Ecto neural progenitor cell (in vitro differentiated cells): ENCODE data around the gene RERE.

Experiments
- DNase-seq: peaks from one replicate; pipeline ENCODE4 v3.0.0-alpha.2; 2018; ENCODE audit warnings: low spot score

RERE gene

GRCh38 chr1:8817412-8818324 lies at the start of gene RERE:
Gene RERE (minus strand): TSS chr1:8817640.
- DNase-seq: peak; percentile 96

GRCh38 chr1:8866792-8867415 lies 49.5 kb upstream of the RERE start:
- DNase-seq: no peak

- no peak for DNase-seq
Observed at GRCh38 chr1:8866173-8866791, 48.8 kb upstream of the RERE start.

- no peak for DNase-seq
Observed at GRCh38 chr1:8864713-8865344, 47.4 kb upstream of the RERE start.

- DNase-seq: no peak
Observed at GRCh38 chr1:8863794-8864233, 46.4 kb upstream of the RERE start.

- no peak for DNase-seq
Observed at GRCh38 chr1:8863138-8863537, 45.7 kb upstream of the RERE start.

- peak; percentile 72 for DNase-seq
Observed at GRCh38 chr1:8862528-8862927, 45.1 kb upstream of the RERE start.

- DNase-seq: no peak
Observed at GRCh38 chr1:8860738-8861516, 43.5 kb upstream of the RERE start.

GRCh38 chr1:8858888-8859706 lies 41.7 kb upstream of the RERE start:
- DNase-seq: no peak

- no peak for DNase-seq
Observed at GRCh38 chr1:8858112-8858668, 40.8 kb upstream of the RERE start.

- DNase-seq: no peak
Observed at GRCh38 chr1:8856689-8857412, 39.4 kb upstream of the RERE start.

- DNase-seq: no peak
Observed at GRCh38 chr1:8854240-8854639, 36.8 kb upstream of the RERE start.

GRCh38 chr1:8851060-8851459 lies 33.6 kb upstream of the RERE start:
- DNase-seq: no peak

GRCh38 chr1:8848663-8849386 lies 31.4 kb upstream of the RERE start:
- DNase-seq: peak; percentile 92

- no peak for DNase-seq
Observed at GRCh38 chr1:8847990-8848389, 30.6 kb upstream of the RERE start.

GRCh38 chr1:8846263-8846662 lies 28.8 kb upstream of the RERE start:
- DNase-seq: no peak

- DNase-seq: no peak
Observed at GRCh38 chr1:8845104-8846097, 28.0 kb upstream of the RERE start.

GRCh38 chr1:8844501-8845006 lies 27.1 kb upstream of the RERE start:
- DNase-seq: no peak
